Measurements from ENCODE around the gene PHEX. TPM values are rescaled to one million over a fixed set of nuclear protein-coding genes. Genes with fewer than 3 reads are reported as not detected.
"Not testable (repeated sequence)": the region's sequence is repeated elsewhere in the genome, so short reads cannot be mapped to it uniquely, and the experiment has no call there.

PHEX gene
- total RNA-seq, 1 donor from 2014 or later: 0.26 TPM

DNA sequence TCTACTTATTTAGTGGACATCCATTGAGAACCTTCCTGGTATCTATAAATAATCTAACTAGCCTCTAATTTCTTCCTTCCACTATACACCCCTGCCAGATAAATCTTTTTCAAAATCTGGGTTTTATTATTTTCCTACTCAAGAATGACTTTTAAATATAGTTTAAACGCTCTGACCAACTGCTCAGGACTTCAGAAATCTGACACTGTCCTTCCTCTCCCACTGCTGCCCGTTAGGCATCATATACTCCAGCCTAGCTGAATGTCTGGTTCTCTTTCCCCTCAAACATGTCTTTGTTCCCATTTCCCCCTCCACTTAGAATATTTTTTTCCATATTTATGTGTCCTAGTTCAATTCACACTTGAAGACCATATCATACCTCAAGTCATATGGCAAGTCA lies 205.4 kb downstream of the PHEX start:
- no peak for DNase-seq (ENCODE audit: low spot score)

DNA sequence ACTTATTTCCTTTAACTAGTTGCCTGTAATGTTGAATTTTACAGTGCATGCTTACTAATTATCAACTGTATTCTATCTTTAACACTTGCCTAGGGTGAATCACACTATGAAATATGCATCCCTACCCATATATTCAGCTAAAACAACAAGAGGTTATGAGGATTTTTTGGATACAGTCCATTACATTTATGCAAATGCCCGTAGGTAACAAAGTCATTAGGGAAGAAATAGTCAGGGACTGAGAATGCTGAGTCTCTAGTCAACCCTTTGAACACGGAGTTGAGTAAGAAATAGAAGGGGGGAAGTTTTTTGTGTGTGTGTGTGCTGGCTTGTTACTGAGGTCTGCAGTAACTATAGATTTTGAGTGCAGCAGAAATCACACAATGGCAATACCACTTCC lies 214.5 kb downstream of the PHEX start:
- DNase-seq (ENCODE audit: low spot score): no peak

DNA sequence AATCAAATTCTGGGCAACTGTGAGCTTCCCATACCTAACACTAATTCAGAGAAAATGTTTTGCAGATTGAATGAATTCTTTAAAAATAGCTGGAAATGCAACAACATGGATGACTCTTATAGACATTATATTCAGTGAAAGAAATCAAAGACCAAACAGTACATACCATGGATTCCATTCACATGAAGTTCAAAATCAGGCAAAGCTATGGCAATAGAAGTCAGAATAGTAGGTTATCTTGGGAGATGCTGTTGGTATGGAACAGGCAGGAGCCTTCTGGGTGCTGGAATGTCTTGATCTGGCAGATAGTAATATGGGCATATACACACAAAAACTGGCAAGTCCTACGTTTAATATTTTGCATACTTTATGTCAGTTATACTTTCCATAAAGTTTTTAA lies 215.0 kb downstream of the PHEX start:
- no peak for DNase-seq (ENCODE audit: low spot score)

DNA sequence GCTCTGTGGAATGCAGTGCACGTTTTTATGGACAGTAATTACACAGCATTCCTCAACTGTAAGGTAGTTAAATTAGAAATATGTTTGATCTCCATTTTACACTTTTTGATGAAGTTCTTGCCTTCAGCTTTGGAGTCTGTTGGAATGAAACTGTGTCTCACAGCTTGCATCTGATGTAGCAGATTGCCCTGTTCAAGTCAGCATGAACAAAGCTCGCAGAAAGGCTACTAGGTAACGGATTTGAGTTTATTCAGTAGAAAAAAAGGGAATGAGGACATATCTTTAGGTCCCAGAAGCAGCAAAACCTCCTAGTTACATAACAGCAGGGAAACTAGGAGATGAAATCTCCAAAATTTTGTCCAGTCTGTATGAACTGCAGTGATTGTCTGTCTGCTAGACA lies 216.3 kb downstream of the PHEX start:
- DNase-seq (ENCODE audit: low spot score): no peak

DNA sequence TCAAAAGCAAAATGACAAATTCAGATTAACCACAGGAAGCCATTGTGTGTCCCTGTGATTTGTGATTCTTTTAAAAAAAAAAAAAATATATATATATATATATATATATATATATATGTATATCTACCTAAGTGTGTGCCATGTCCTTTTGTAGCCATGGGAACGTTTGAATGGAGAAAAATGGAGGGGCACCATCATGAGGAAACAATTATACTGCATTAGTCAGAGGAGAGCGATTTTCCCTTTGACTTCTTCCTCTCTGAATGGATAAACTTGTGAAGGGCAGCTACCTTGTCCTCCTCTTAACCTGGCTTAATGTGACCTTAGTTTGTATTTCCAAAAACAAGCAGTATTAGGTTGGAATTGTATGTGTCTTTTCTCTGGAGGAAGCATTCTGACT lies 217.2 kb downstream of the PHEX start:
- DNase-seq (ENCODE audit: low spot score): no peak

DNA sequence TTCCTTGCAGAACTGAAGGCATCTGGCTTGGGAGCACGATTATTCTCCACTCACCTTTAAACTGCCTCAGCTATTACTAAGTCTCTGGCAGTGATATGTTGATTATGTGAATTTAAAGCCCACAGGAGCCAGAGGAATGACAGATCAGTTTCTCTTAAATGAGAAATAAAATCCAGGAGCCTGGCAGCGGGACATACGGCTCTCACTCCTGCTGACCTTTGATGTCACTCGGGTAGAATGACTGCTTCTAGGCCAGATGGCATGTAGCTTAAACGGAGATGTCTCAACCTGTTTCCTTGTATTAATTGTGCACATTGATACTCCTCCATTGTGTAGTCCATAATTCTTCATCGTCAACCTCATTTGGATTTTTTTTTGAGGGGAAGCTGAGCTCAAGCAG lies 236.6 kb downstream of the PHEX start:
- DNase-seq (ENCODE audit: low spot score): no peak

DNA sequence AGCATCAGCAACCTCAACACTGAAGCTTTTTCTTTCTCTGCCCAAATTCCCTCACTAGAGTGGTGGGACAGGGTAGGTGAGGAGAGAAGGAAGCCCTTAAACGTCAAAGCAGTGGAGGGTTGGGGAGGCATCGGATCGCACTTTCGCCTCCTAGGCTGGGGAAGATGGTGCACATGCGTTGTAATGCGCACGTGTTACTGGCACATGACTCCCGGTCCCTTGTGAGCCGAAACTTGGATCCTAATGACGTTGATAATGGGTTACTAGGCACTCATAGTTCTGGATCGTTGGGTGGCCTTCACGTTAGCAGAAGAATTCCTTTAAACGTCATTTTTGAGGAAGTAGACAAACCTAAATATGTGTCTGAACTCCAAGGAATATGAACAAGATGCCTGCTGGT lies 240.5 kb downstream of the PHEX start, which contains the start of gene CBLL2:
Gene CBLL2, plus strand, starts transcription at position 301 of the 400 bp plus-strand sequence. Its CDS starts 79 bp downstream, at position 380.
- DNase-seq (ENCODE audit: low spot score): no peak

DNA sequence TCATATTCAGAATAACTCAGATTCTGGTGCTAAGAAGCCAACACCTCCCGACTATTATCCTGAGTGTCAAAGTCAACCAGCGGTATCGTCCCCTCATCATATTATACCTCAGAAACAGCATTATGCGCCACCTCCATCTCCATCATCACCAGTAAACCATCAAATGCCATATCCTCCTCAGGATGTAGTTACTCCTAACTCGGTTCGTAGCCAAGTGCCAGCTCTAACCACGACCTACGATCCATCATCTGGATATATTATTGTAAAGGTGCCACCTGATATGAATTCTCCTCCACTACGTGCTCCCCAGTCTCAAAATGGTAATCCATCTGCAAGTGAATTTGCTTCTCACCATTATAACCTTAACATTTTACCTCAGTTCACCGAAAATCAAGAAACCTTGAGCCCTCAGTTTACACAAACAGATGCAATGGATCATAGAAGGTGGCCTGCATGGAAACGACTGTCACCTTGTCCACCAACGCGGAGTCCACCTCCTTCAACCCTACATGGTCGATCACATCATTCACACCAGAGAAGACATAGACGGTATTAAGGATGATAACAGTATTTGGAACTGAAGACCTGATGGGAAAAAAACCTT lies 241.7 kb downstream of the PHEX start:
- no peak for DNase-seq (ENCODE audit: low spot score)

DNA sequence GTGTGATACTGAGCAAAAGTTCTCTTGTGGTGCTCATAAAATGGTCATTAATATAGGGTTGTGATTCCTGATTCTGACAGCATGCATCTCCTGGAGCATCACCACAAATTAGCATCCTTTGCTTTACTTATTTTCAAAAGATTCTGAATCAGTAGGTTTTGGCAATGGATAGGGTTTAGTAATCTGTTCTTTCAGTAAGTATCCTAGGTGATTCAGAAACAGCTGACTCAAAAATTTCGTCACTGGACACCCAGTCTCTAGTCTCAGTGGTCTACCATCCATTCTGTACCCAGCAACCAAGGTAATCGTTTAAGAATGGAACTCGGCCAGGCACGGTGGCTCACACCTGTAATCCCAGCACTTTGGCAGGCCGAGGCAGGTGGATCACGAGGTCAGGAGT lies 244.7 kb downstream of the PHEX start:
- no peak for DNase-seq (ENCODE audit: low spot score)

DNA sequence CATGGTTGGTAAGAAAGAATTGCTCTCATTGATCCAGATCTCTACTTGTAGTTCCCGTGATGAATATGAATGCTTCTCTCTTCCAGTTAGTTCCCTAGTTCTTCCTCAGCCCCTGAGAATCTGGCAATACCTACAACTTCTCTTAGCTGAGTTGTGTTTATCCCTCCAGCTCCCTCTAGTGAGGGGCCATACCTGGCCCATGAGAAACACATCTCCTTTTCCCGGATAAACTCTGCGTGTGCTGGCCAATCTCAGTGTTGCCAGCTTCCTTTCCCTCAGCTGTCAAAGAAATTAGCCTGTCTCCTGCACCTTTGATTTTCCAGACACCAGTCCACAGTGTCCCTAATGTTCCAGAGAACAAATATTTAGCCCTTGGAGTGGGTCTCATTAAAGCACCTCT lies 246.2 kb downstream of the PHEX start:
- no peak for DNase-seq (ENCODE audit: low spot score)

DNA sequence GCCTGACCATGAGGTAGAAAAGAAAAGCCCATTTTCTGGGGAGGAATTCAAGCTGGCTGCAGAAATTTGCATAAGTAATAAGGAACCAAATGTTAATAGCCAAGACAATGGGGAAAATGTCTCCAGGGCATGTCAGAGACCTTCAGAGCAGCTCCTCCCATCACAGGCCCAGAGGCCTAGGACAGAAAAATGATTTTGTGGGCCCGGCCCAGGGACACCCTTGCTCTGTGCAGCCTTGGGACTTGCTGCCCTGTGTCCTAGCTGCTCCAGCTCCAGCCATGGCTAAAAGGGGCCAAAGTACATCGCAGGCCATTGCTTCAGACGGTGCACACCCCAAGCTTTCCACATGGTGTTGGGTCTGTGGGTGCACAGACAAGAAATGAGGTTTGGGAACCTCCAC lies 257.1 kb downstream of the PHEX start:
- DNase-seq (ENCODE audit: low spot score): not testable (repeated sequence)

DNA sequence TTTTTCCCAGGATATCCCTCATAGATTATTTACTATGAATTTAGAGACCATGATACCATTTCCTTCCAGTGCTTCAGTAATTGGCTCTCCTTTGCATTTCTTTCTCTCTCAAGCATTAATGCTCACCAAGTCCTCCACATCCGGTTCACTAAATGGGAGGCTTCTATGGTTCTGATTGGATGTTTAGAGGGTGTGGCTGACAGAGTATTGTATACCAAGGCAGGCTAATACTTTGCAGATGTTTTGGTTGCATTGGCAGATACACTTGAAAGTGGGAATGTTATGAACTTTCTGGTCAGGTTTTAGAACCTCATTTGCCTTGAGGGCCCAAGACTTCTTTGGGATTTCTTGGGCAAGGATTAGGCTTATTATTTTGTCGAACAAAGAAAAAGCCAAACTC lies 264.7 kb downstream of the PHEX start:
- no peak for DNase-seq (ENCODE audit: low spot score)

DNA sequence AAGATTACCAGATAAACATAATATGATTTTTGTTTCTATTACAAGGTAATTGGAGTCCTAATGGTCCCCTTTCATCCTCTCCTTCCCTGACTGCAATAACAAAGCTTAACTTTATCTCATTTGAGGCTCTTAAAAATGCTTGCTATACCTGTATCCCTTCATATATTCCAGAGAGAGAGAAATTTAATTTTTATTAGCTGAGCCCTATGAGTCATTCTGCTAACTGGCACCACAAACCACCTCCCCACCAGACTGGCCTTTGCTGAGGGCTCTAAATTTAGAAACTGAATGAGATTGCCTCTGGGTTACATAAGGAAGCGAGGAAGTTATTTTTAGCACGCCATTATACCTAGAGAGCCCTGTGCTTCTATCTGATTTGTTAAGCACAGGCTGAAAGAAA lies 268.0 kb downstream of the PHEX start:
- no peak for DNase-seq (ENCODE audit: low spot score)

Other genes with a start within 250 kb of the PHEX start
- 16.9 TPM for gene MBTPS2, start 192.7 kb upstream of the PHEX start, total RNA-seq
- 3.1 TPM for gene YY2, start 176.3 kb upstream of the PHEX start, total RNA-seq
- 48.9 TPM for gene SMS, start 91.6 kb upstream of the PHEX start, total RNA-seq
- gene CBLL2, start 240.6 kb downstream of the PHEX start, total RNA-seq: not detected